Measurements from ENCODE around the gene LPP.

DNA sequence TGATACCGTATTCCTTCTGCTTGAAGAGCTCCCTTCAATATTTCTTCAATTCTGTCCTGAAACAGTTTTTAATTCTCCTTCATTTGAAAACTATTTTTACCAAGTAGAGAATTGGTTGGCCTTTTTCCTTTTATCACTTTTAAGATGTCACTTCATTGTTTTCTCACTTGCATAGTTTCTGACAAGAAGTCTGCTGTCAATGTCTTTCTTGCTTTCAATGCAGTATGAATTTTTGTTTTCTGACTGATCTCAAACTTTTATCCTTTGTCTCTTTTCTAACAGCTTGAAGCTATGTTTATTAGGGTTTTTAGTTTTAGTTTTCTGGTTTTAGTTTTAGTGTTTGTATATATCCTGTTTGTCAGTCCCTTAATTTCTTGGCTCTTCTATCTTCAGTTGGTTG lies 653.0 kb downstream of the LPP start:
- TF ChIP-seq JUND (IDR thresholded peaks at IDR 0.05) (no peak), POLR2A (IDR thresholded peaks at IDR 0.05; ENCODE audit: borderline replicate concordance, extremely low read depth, insufficient read depth, insufficient read length) (no peak), EGR1 (IDR thresholded peaks at IDR 0.05; ENCODE audit: low read depth) (no peak), SRF (IDR thresholded peaks at IDR 0.05; ENCODE audit: low read depth) (no peak), SIN3A (IDR thresholded peaks at IDR 0.05; ENCODE audit: low read depth) (no peak), EZH2 (IDR thresholded peaks at IDR 0.05) (no peak), CBX3 (IDR thresholded peaks at IDR 0.05; ENCODE audit: low read depth) (peak; percentile 91)
- TF ChIP-seq, protein P1, sequence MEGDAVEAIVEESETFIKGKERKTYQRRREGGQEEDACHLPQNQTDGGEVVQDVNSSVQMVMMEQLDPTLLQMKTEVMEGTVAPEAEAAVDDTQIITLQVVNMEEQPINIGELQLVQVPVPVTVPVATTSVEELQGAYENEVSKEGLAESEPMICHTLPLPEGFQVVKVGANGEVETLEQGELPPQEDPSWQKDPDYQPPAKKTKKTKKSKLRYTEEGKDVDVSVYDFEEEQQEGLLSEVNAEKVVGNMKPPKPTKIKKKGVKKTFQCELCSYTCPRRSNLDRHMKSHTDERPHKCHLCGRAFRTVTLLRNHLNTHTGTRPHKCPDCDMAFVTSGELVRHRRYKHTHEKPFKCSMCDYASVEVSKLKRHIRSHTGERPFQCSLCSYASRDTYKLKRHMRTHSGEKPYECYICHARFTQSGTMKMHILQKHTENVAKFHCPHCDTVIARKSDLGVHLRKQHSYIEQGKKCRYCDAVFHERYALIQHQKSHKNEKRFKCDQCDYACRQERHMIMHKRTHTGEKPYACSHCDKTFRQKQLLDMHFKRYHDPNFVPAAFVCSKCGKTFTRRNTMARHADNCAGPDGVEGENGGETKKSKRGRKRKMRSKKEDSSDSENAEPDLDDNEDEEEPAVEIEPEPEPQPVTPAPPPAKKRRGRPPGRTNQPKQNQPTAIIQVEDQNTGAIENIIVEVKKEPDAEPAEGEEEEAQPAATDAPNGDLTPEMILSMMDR (IDR thresholded peaks at IDR 0.05 in 2 of 3, conservative IDR thresholded peaks at IDR 0.05 in 1 of 3; ENCODE audit: borderline replicate concordance in 1 of 3, insufficient read depth in 1 of 3, low read depth in 2 of 3, low read length in 2 of 3), result no peak
- TF ChIP-seq, protein P2, sequence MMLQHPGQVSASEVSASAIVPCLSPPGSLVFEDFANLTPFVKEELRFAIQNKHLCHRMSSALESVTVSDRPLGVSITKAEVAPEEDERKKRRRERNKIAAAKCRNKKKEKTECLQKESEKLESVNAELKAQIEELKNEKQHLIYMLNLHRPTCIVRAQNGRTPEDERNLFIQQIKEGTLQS (IDR thresholded peaks at IDR 0.05), result no peak
